ENCODE data around the gene PES1.

The PES1 gene

DNA sequence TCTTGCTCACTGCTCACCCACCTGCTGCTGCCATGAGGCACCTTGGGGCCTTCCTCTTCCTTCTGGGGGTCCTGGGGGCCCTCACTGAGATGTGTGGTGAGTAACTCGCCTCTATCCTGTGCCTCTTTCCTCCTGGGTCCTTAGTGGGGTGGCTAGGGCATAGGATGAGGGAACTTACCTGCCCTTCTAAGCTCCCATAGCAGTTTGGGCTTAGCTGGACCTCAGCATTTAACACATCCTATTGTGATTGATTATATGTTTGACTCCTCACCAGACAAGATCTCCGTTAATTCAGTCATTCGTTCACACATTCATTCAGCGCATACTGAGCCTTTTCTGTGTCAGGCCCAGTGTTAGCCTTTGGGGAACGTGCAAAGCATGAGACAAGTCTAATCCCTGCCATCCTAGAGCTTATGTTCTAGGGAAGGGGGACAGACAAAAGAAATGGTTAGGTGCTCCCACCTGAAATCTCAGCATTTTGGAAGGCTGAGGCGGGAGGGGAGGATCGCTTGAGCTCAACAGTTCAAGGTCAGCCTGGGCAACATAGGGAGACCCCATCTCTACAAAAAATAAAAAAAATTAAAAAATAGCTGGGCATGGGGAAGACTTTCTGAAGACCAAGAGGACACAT lies 15.7 kb upstream of the PES1 start:
- Histone ChIP-seq H3K9ac (ENCODE audit: low read length) (no peak overlapping the region), H3K4me2 (ENCODE audit: low read depth, low read length, poor library complexity, severe bottlenecking) (no peak overlapping the region), H2AFZ (ENCODE audit: low read depth, low read length, severe bottlenecking) (no peak overlapping the region), H3K9me2 (replicated peaks; ENCODE audit: insufficient read depth, low read length) (no peaks in the 10 kb centered on the region), H3K27ac (ENCODE audit: low read depth, low read length) (no peak overlapping the region), H3K36me3 (ENCODE audit: low read length) (no peaks in the 10 kb centered on the region), H3K27me3 (ENCODE audit: low read length) (no peaks in the 10 kb centered on the region), H4K20me1 (ENCODE audit: low read depth, low read length) (no peaks in the 10 kb centered on the region), H3K79me2 (ENCODE audit: insufficient read depth, low read length) (no peaks in the 10 kb centered on the region), H3K9me3 (ENCODE audit: insufficient read depth, low read length) (no peaks in the 10 kb centered on the region), H3K4me3 (ENCODE audit: insufficient read depth, low read length, poor library complexity, severe bottlenecking) (no peak overlapping the region), H3F3A (ENCODE audit: insufficient read depth) (no peaks in the 10 kb centered on the region)
- TF ChIP-seq CTCF (IDR thresholded peaks at IDR 0.05; ENCODE audit: insufficient read depth, low read length, poor library complexity, severe bottlenecking): no peak

- H3K4me3 ChIP-seq (ENCODE audit: insufficient read depth, low read length, poor library complexity, severe bottlenecking): no peak within 1 kb of the TSS
- no peaks in the 10 kb centered on the region for H3K79me2 ChIP-seq (ENCODE audit: insufficient read depth, low read length)
These were observed 15.0 kb upstream of the PES1 start, which contains the start of gene TCN2 for GRCh38 chr22:30606455-30607299. TSS of gene TCN2 (plus strand) at chr22:30607174. CDS start at chr22:30607332, 158 bp downstream.

GRCh38 chr22:30605449-30606110 lies 13.9 kb upstream of the PES1 start:
- H3K9me3 ChIP-seq (ENCODE audit: insufficient read depth, low read length): no peaks in the 10 kb centered on the region
- H3K9me2 ChIP-seq (replicated peaks; ENCODE audit: insufficient read depth, low read length): no peaks in the 10 kb centered on the region
- H3K36me3 ChIP-seq (ENCODE audit: low read length): no peaks in the 10 kb centered on the region
- H2AFZ ChIP-seq (ENCODE audit: low read depth, low read length, severe bottlenecking): no peak overlapping the region
- no peak overlapping the region for H3K4me3 ChIP-seq (ENCODE audit: insufficient read depth, low read length, poor library complexity, severe bottlenecking)
- H3K4me2 ChIP-seq (ENCODE audit: low read depth, low read length, poor library complexity, severe bottlenecking): no peak overlapping the region
- peak; percentile 40 for TF ChIP-seq CTCF (IDR thresholded peaks at IDR 0.05; ENCODE audit: insufficient read depth, low read length, poor library complexity, severe bottlenecking)
- no peak for TF ChIP-seq EZH2phosphoT487 (conservative IDR thresholded peaks at IDR 0.05; ENCODE audit: low read length)
- H3K27me3 ChIP-seq (ENCODE audit: low read length): no peaks in the 10 kb centered on the region
- no peaks in the 10 kb centered on the region for H3K79me2 ChIP-seq (ENCODE audit: insufficient read depth, low read length)
- no peak overlapping the region for H3K27ac ChIP-seq (ENCODE audit: low read depth, low read length)
- H3F3A ChIP-seq (ENCODE audit: insufficient read depth): no peaks in the 10 kb centered on the region
- H3K9ac ChIP-seq (ENCODE audit: low read length): no peak overlapping the region
- no peaks in the 10 kb centered on the region for H4K20me1 ChIP-seq (ENCODE audit: low read depth, low read length)

More at GRCh38 chr22:30606455-30607299, 15.0 kb upstream of the PES1 start, which contains the start of gene TCN2:
- Histone ChIP-seq H3K9me2 (replicated peaks; ENCODE audit: insufficient read depth, low read length) (no peaks in the 10 kb centered on the region), H3K27ac (ENCODE audit: low read depth, low read length) (no peak within 1 kb of the TSS), H3K36me3 (ENCODE audit: low read length) (no peaks in the 10 kb centered on the region), H3K9ac (ENCODE audit: low read length) (no peak within 1 kb of the TSS), H4K20me1 (ENCODE audit: low read depth, low read length) (no peaks in the 10 kb centered on the region), H3K4me2 (ENCODE audit: low read depth, low read length, poor library complexity, severe bottlenecking) (no peak within 1 kb of the TSS), H2AFZ (ENCODE audit: low read depth, low read length, severe bottlenecking) (no peak within 1 kb of the TSS), H3K27me3 (ENCODE audit: low read length) (no peaks in the 10 kb centered on the region), H3F3A (ENCODE audit: insufficient read depth) (no peaks in the 10 kb centered on the region), H3K9me3 (ENCODE audit: insufficient read depth, low read length) (no peaks in the 10 kb centered on the region)
- TF ChIP-seq CTCF (IDR thresholded peaks at IDR 0.05; ENCODE audit: insufficient read depth, low read length, poor library complexity, severe bottlenecking): no peak
- no peak for TF ChIP-seq EZH2phosphoT487 (conservative IDR thresholded peaks at IDR 0.05; ENCODE audit: low read length)

All from SU-DHL-6 (cell line).